A204.1 (cell line): ENCODE data around the gene CATSPERE.
"Not testable (repeated sequence)": the region's sequence is repeated elsewhere in the genome, so short reads cannot be mapped to it uniquely, and the experiment has no call there.

Experiments used
- FAIRE-seq: peaks from 2 replicates; lab custom pipeline; 2012; peaks lifted over from hg19 to GRCh38; lab: Jason Lieb, UNC

CATSPERE gene

GRCh38 chr1:244448279-244449036, 12.6 kb upstream of the CATSPERE start:
- FAIRE-seq, result peak; percentile 19

DNA sequence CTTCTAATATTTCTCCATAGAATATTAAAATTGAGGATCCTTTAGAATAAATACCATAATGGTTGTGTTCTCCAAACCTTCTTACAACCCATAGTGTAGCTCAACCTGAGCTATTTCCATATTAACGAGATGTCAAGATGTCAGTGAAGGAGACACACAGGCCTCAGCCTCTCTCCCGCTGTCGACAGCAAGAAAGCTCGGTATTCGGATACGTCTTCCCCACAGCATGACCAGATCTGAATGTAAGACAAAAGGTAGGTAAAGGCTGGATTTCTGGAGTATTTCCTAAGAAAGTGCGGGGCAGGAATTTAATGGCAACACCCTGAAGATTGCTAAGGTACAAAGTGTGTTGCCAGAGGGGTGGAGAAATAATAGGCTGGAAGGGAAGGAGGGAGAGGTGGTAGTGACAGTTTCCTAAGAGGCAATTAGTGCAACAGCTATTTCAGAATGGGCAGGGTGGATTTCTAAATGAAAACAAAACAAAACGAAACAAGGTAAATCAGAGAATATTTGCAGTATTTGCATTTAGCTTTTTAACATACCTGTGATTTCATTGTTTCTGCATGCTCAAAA, 11.1 kb upstream of the CATSPERE start:
- FAIRE-seq, result no peak

DNA sequence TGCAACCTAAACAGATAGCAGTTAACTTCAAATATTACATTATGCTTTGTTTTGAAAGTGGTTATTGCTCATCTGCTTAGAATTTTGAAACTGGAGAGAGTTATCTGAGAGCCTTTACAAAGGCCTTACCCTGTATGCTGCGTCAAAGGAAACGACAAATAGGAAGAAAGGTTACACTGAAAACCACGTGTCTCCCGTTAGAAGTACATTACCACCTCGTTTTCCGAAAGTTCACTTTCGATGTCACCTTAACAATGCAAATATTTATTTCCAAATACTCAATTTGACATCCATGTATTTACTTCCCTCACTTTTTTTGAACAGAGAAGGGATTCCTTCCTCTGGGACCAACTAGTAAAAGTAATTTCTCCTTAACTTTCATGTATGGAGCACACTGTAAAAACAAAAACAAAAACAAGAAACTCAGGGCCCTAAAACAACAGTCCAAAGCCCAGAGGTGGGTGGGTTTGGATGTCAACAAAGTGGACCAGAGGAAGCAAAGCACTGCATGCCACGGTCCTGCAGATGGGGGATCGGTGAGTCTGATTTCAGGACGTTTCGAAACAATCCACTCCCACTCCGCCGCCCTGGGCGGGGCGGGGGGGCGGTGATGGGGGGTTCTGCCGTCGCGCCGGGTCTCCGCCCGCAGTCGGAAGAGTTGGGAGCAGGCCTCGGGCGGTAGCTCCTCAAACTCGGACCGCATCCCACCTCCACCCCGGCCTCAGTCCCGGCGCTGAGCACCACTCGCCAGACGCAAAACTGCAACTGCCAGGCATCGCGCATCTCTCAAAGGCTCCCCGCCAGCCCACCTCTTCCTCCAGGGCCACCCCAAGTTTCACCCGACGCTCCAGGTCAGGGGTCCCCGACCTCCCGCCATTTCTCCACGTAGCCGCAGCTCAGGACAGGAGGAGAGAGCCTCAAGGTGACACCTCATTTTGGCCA, 10.2 kb upstream of the CATSPERE start:
- no peak for FAIRE-seq

DNA sequence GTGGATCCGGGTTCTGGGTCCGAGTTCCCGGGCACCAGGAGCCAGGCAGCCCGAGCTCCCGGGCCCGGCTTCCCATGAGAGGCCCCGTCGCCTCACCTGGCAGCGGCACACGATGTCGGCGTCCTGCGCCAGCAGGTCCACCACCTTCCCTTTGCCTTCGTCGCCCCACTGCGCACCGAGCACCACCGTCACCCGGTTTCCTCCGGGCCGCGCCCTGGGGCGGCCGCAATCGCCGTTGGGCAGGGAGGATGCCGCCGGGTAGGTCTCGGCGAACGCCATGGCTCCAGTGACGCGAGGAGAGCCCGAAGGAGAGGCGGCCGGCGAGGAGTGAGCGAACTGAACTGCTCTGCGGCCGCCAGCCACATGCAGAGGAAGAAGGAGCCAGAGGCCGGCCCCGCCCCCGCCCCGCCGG, 9.5 kb upstream of the CATSPERE start, which contains the start of gene ADSS2:
Gene ADSS2 (minus strand): TSS at position 371 of the 412 bp plus-strand sequence. CDS start 92 bp downstream, at position 279.
- no peak for FAIRE-seq

- FAIRE-seq, result peak; percentile 98
Observed at GRCh38 chr1:244451951-244452795, 8.9 kb upstream of the CATSPERE start.

DNA sequence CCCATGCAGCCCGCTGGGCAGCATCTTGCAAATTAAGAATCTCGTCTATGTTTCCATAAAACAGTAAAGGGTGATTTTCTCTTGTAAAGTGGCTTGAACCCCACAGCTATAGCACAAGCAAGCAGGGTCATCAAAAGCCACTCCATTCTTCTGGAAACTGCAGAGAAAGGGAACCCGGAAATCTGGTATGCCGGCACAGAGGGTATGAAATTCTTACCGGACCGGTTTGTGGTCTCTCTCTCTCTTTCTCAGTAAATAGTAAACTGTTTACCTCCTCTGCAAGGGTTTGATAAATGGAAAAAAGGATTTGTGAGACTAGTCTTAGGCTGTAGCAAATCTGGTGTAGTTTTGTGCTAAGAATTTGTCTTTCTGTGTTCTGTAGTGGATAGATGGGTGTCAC, 6.7 kb upstream of the CATSPERE start:
- FAIRE-seq, result no peak

GRCh38 chr1:244456586-244456985, 4.5 kb upstream of the CATSPERE start:
- no peak for FAIRE-seq

DNA sequence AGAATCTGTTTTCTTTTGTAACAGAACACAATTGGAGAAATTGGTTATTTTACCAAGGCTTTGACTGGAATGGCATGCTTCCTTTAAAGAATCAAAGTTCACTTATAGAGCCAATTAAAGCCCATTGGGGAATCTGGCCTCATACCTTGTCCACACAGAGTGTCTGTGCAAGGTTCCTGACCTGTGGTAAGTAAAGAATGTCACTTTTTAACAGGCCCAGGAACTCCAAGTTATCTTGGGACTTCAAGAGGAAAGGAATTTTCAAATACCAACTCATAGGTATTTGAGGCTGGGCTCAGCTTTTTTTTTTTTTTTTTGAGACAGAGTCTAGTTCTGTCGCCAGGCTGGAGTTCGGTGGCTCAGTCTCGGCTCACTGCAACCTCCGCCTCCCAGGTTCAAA, 2.3 kb upstream of the CATSPERE start:
- FAIRE-seq, result no peak

DNA sequence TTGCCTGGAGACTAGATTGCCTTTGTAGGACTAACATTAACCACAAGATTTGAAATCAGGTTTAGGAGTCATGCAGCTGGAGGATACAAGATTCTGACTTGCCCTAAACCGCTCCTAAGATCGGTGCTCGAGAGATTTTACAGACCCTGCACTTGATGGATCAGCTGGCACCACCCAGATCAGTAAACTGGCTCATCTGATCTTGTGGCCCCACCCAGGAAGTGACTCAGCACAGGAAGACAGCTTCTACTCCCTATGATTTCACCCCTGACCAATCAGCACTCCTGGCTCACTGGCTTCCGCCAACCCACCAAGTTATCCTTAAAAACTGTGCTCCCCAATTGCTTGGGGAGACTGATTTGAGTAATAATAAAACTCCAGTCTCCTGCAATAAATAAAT, 876 bp upstream of the CATSPERE start:
- FAIRE-seq, result no peak

DNA sequence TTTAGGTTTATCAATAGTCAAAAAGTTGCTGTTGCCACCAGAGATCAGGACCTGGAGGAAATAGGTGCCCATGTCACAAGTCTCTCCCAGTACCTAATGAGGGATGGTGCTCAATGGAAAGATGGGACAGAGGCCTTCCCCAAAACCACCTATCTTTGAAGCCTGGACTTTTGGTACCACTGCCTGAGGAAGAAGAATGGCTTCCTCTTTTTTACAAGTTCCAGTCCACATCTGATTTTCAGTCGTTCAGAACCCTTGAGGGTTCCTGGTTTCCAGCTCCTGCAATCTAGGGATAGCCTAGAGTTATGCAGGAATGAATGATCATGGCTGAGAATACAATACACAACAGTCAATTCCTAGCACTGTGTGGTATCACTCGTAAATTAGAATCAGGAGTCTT, 5.7 kb downstream of the CATSPERE start:
- no peak for FAIRE-seq

GRCh38 chr1:244473059-244473605, 12.1 kb downstream of the CATSPERE start:
- no peak for FAIRE-seq

DNA sequence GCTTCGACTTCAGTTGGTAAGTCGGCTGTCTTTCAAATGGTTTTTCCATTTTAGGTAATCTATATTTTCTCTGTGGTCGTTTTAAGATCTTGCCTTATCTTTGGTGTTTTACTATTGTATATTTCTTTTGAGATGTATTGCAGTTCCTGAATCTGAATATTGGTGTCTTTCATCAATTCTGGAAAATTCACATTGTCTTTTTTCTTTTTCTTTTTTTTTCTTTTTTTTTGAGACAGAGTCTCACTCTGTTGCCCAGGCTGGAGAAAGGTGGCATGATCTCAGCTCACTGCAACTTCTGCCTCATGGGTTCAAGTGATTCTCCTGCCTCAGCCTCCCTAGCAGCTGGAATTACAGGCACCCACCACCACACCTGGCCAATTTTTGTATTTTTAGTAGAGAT, 23.9 kb downstream of the CATSPERE start:
- not testable (repeated sequence) for FAIRE-seq

- FAIRE-seq, result no peak
Observed at GRCh38 chr1:244494653-244495052, 33.6 kb downstream of the CATSPERE start.

- FAIRE-seq, result no peak
Observed at GRCh38 chr1:244496186-244496585, 35.1 kb downstream of the CATSPERE start.

DNA sequence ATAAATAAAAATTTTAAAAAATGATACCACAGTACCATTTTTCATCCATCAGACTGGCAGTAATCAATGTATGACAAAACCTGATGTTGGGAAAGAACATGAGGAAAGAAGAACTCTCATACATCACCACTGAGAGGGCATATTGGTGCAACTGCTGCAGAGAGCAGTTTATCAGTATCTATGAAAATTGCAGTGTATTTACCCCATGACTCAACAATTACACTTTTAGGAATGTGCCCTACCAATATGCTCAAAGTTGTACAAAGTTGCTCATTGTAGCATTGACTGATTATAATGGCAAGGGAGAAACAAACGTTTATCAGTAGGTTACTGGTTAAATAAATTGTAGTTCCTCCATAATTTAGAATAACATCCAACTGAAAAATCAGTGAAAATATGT, 36.7 kb downstream of the CATSPERE start:
- no peak for FAIRE-seq

DNA sequence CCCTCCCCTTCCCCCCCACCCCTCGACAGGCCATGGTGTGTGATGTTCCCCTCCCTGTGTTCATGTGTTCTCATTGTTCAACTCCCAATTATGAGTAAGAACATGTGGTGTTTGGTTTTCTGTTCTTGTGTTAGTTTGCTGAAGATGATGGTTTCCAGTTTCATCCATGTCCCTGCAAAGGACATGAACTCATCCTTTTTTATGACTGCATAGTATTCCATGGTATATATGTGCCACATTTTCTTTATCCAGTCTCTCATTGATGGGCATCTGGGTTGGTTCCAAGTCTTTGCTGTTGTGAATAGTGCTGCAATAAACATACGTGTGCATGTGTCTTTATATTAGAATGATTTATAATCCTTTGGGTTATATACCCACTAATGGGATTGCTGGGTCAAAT, 38.4 kb downstream of the CATSPERE start:
- FAIRE-seq, result not testable (repeated sequence)

- not testable (repeated sequence) for FAIRE-seq
Observed at GRCh38 chr1:244500515-244500914, 39.4 kb downstream of the CATSPERE start.

DNA sequence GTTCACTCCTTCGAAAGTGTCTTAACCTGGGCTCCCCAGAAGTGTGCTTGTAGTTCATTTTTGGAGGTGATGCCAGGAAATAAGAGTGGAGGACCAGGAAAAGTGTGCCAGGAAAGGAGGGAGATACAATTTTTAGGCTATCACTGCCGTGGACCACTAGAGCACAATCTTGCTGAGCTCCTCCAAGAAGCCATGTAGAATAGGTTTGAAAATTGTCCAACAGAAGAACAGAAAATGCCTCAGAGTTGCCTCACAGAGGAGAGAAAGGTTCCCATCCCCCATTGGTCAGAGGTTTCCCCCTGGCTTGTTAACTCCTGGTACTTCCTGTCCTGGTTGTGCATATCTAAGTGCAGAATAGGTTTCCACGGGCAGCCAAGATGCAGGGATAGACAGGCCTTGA, 41.6 kb downstream of the CATSPERE start:
- no peak for FAIRE-seq

- FAIRE-seq, result no peak
Observed at GRCh38 chr1:244513493-244513892, 52.4 kb downstream of the CATSPERE start.

DNA sequence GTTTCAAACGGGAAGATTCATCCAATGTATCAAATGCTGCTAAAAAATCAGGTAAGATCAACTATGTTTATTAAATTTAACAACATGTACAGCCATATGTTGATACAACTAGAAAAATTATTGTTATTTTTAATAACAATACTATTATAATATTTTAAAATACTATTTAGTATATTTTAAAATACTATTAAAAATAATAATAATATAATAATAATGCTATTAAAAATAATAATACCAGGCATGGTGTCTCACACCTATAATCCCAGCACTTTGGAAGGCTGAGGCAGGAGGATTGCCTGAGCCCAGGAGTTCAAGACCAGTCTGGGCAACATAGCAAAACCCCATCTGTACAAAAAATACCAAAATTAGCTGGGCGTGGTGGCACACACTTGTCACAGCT, 54.6 kb downstream of the CATSPERE start:
- peak; percentile 77 for FAIRE-seq

DNA sequence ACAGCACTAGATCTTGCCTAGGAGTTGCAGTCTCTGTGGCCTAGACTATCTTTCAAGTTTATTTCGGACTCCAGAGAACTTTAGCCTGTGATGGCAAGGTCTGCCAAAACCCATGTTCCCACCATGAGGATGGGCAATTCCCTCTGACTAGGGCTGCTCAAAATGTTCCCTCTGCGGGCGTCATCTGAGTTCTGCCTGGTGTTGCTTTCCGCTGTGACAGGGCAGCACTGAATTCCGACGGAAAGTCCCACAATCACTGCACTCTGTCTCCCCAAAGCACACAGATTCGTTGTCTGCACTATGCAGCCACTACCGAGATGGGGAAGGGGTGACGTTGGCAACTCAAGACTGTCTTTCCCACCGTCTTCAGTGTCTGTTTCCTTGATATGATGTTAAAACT, 75.2 kb downstream of the CATSPERE start:
- FAIRE-seq, result no peak

- FAIRE-seq, result no peak
Observed at GRCh38 chr1:244545511-244545910, 84.4 kb downstream of the CATSPERE start.
